AG09319 (cell line): ENCODE data around the gene ABCC10.
"Not testable (repeated sequence)": the region's sequence is repeated elsewhere in the genome, so short reads cannot be mapped to it uniquely, and the experiment has no call there.

Experiments used
- DNase-seq: peaks from one replicate; pipeline ENCODE4 v3.0.0-alpha.2; 2010; ENCODE audit warnings: low read depth; ENCODE audit errors: extremely low read depth
- TF ChIP-seq, protein P1 (sequence below): IDR thresholded peaks from 2 replicates; pipeline ENCODE4 v1.5.1; 2011; ENCODE audit warnings: low read depth, mild to moderate bottlenecking, inconsistent platforms, low read length, moderate library complexity

The ABCC10 gene, protein sequence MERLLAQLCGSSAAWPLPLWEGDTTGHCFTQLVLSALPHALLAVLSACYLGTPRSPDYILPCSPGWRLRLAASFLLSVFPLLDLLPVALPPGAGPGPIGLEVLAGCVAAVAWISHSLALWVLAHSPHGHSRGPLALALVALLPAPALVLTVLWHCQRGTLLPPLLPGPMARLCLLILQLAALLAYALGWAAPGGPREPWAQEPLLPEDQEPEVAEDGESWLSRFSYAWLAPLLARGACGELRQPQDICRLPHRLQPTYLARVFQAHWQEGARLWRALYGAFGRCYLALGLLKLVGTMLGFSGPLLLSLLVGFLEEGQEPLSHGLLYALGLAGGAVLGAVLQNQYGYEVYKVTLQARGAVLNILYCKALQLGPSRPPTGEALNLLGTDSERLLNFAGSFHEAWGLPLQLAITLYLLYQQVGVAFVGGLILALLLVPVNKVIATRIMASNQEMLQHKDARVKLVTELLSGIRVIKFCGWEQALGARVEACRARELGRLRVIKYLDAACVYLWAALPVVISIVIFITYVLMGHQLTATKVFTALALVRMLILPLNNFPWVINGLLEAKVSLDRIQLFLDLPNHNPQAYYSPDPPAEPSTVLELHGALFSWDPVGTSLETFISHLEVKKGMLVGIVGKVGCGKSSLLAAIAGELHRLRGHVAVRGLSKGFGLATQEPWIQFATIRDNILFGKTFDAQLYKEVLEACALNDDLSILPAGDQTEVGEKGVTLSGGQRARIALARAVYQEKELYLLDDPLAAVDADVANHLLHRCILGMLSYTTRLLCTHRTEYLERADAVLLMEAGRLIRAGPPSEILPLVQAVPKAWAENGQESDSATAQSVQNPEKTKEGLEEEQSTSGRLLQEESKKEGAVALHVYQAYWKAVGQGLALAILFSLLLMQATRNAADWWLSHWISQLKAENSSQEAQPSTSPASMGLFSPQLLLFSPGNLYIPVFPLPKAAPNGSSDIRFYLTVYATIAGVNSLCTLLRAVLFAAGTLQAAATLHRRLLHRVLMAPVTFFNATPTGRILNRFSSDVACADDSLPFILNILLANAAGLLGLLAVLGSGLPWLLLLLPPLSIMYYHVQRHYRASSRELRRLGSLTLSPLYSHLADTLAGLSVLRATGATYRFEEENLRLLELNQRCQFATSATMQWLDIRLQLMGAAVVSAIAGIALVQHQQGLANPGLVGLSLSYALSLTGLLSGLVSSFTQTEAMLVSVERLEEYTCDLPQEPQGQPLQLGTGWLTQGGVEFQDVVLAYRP (N-terminal part only)

DNA sequence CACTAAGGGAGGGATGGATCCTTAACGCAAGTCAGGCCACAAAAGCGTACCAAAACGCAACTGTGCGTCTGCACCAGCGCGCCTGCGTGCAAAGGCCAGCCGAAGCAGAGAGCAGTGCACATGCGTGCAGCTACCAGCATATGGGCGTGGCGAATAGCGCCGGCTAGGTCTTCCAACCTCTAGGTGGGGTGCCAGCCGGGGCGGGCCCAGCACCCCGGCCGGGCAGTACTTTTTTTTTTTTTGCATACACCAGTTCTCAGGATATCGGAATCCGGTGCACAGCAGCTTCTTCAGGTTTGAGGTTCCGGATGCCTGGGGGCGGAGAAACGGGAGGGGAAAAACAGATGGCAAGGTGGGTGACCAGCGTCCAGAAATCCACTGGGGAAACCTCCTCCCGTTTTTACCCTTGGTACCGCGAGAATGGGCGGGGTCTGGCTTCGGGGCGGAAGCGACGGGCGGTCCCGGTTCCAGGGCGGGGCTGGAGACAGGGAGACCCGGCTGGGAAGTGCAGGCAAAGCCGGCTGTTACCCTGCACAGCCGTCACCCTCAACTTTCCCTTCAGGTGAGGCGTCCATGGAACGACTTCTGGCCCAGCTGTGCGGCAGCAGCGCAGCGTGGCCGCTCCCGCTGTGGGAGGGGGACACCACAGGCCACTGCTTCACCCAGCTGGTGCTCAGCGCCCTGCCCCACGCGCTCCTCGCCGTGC, at the start of gene ABCC10:
TSS of gene ABCC10 (plus strand) at position 136 of the 706 bp plus-strand sequence. CDS start at position 574, 438 bp downstream.
- DNase-seq = peak; percentile 87
- TF ChIP-seq, protein P1, sequence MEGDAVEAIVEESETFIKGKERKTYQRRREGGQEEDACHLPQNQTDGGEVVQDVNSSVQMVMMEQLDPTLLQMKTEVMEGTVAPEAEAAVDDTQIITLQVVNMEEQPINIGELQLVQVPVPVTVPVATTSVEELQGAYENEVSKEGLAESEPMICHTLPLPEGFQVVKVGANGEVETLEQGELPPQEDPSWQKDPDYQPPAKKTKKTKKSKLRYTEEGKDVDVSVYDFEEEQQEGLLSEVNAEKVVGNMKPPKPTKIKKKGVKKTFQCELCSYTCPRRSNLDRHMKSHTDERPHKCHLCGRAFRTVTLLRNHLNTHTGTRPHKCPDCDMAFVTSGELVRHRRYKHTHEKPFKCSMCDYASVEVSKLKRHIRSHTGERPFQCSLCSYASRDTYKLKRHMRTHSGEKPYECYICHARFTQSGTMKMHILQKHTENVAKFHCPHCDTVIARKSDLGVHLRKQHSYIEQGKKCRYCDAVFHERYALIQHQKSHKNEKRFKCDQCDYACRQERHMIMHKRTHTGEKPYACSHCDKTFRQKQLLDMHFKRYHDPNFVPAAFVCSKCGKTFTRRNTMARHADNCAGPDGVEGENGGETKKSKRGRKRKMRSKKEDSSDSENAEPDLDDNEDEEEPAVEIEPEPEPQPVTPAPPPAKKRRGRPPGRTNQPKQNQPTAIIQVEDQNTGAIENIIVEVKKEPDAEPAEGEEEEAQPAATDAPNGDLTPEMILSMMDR = peak; percentile 47

DNA sequence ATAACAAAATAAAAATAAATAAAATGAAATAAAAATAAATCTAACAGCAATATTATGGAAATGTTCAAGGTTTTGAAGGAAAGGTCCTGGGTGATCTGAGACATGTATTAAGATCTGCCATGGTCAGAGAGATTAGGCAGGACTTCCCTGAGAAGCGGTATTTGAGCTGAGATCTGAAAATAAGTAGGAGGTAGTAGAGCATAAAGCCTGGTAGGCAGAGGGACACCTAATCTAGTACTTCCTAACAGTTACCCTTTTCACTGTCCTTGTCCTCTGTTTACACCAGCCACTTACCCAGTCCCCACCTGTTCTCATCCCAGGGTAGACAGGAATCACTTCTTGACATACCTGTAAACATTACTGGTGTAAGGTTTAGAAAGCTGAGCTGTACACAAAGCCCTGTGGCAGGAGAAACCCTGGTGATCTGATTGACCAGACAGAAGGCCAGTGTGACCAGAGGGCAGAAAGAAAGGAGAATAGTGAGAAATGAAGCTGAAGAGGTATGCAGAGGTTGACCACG, 49.6 kb upstream of the ABCC10 start:
- TF ChIP-seq, protein P1 = no peak
- DNase-seq = no peak

DNA sequence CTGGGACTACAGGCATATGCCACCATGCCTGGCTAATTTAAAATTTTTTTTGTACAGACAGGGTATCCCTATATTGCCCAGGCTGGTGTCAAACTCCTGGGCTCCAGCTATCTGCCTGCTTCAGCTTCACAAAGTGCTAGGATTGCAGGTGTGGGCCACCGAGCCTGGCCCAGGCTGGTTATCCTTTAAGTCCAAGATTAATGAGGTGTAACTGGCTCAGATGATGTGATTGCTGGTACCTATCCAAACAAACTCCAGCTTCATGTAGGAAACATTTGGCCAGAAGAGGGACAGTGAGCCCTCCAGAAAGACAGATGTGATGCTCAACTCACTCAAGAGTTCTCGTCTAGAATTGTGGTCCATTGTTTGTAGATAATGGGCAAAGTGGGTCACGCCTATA, 48.7 kb upstream of the ABCC10 start:
- TF ChIP-seq, protein P1 = no peak
- no peak for DNase-seq

DNA sequence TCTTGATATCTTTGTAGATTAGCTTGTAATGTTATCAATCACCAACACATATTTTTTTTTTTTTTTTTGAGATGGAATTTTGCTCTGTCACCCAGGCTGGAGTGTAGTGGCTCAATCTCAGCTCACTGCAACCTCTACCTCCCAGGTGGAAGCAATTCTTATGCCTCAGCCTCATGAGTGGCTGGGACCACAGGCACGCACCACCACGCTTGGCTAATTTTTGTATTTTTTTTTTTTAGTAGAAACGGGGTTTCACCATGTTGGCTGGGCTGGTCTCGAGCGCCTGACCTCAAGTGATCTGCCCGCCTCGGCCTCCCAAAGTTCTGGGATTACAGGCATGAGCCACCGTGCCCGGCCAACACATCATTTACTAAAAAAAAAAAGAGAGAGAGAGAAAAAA, 46.5 kb upstream of the ABCC10 start:
- DNase-seq = not testable (repeated sequence)

DNA sequence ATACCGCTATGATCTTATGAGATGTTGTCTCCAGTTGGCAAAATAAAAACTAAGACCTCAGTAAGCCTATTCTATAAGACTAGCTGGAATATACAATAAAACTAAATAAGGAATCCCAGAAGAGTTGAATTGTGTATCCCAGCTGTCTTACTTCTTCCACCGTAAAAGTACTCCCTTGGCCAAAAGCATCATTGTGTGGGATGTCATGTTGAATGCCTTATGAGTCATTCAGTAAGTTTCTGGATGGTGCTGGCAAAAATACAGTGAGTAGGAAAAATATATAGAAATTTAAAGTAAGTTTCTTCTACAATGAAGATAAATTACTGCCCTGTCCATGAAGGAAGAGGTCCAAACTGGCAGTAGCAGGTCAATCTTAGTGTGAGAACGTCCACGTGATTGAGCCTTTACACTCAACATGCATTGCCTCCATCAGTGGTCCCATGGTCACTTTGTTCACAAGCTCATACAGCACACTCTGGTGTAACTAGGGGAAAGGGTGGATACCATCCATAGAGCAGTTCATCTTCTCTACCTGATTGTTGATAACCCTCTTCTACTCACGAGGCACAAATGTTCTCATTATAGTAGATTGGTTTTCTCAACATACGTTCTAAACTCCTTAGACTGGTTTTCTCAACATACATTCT, 44.2 kb upstream of the ABCC10 start:
- no peak for DNase-seq
- TF ChIP-seq, protein P1 = no peak

DNA sequence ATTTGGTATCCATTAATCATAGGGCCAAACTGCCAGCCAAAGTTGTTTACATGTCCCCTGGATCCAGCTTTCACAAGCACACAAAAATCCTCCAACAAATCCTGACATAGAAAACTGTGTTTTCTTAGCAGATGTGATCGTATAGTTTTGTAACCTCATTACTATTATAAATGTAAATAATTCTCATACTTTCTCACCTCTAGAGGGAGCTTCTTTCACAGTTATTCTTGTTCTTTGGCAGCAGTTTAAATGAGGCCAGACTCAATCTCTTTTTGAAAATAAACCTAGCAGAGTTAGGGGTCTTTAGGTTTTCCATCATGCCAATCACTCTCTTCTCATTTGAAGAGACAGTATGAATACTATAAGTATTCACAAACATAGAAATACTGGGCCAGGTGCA, 40.8 kb upstream of the ABCC10 start:
- TF ChIP-seq, protein P1 = peak; percentile 23
- no peak for DNase-seq
